HG03439 (cell line): ENCODE data around the gene GSTO1.
"Not testable (repeated sequence)": the region's sequence is repeated elsewhere in the genome, so short reads cannot be mapped to it uniquely, and the experiment has no call there.

Experiments used
- ATAC-seq: cut with Tn5 transposase; IDR thresholded peaks from one replicate; pipeline ENCODE4 v1.9.1; 2021; ENCODE audit warnings: mild to moderate bottlenecking, moderate library complexity; ENCODE audit not compliant: unreplicated experiment

GSTO1 gene

DNA sequence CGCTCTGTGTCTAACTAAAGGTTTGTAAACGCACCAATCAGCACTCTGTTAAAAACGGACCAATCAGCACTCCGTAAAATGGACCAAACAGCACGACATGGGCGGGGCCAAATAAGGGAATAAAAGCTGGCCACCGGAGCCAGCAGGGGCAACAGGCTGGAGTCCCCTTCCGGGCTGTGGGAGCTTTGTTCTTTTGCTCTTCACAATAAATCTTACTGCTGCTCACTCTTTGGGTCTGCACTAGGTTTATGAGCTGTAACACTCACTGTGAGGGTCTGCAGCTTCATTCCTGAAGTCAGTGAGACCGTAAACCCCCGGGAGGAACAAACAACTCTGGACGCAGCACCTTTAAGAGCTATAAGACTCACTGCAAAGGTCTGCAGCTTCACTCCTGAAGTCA is 5.8 kb upstream of the GSTO1 start:
- ATAC-seq = not testable (repeated sequence)

DNA sequence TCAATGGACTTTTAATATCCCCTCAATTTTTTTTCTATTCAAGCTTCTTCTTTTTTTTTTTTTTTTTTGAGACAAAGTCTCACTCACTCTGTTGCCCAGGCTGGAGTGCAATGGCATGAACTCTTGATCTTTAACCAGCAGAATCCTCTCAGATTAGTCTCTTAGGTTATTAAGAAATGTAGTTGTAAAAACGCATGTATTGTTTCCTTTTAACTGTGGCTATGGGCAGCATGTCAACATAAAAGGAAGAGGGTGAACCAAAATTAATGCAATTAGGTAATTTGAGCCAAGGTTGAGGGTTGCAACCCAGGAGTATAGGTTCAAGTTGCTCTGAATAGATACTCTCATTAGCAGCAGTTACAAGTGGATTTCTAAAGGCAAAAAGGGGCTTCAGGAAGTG is 4.3 kb upstream of the GSTO1 start:
- no peak for ATAC-seq

DNA sequence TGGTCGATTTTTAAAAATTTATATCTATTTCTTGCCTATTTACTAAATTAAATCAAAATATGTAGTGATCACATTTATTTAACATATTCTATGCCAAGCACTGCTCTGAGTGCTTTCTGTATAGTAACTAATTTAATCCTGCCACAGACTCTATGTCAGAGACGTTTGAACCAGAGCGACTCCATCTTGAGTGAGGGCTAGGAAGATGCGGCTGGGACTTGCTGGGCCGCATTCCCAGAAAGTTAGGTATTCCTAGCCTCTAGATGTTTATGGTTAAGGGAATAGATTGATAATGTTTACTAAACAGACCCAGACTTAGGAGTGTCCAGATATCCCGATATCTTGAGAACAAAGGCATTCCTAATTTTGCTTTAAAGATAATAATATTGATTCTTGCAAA is 3.2 kb upstream of the GSTO1 start:
- no peak for ATAC-seq

DNA sequence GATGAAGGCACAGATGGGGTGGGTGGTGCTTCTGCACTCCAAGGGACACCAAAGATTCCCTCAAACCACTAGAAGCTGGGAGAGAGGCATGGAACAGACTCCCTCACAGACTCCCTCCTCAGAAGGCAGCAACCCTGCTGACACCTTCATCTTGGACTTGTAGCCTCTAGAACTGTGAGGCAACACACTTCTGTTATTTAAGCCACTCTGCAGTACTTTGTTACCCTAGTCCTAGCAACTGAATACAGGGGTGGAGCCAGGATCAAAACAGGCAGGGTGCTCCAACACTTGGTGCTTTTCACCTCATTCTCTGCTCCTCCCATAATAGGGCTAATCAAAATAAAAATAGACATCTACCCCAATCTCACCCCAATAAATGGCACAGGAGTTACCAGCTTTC is 2.3 kb upstream of the GSTO1 start:
- ATAC-seq = no peak

DNA sequence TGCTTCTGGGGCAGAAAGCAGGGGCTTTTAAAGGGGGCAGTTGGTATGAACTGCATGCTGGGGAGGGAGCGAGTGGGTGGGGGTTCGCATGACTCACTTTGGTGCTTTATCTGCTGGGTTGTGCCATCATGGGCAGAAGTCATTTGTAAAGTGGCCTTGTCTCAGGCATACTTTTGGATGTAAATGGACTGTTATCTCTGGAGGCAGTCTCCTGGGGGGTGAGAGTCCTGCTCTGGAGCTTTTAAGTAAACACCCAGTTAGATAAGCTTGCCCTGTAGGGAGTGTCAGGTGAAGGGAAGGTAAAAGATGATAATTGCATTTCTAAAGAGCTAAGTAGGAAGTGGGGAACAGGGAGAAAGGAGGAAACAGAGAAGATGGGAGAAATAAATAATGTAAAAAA is 1.6 kb upstream of the GSTO1 start:
- ATAC-seq = no peak

DNA sequence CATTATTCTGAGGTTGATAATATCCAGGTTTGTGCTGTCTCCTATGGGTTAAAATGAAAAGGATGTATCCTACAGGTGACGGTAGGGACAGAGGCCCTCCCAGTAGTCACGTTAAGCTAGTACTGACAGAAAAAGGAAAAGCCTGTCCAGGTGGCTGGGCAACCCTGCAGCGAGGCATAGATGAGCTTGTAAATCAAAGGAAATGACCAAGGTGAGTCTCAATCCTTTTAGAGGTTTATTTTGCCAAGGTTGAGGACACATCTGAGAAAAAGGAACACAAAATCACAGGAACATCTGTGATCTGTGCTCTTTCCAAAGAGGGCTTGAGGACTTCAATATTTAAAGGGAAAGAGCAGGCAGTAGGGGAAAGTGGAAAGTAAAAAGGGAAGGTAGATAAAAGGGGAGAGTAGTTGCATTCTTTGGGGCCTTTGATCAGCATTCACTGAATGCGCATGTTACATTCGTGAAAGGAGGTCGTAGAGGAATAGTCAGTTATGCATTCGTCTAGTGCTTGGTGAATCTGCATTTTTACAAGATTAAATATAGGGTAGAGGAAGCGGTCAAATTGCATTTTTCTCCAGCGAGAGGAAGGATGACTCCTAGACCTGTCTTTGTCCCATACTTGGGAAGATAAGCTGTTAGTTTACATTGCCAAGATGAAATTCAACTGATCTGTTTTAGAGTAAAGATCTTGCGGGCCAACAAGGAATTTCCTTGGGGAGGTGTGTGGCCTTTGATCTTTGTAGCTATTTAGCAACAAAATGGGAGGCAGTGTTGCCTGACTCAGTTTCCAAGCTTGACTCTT is 884 bp upstream of the GSTO1 start:
- ATAC-seq = no peak

DNA sequence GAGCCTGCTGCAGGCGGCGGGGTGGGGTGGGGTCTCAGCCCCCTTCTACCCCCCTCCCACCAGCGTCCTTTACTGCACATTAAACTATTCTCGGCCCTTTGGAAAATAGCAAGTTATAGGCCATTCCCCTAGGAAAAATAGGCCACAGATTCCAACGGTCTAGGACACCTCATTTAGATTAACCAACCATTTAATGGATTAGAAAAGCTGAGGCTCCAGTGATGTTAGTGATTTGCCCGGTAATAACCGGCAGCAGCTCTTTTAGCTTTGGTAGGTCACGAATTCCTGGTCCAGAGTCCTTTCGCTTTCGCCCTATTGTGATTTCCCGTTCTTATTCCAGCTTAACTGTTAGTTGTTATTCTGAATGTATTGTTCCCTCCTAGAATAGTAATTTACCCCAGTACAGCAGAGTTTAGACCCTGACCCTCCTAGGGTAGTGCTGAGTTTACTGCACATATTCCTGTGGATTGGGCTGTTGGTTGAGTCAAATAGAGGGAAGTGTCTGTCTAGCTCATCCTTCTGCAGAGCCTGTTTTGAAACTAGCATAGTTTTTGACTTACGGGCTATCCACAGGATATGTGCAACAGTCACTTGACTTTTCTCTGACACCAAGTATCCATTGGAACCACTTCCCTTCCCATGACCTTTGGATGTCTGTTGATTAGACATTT is 754 bp downstream of the GSTO1 start:
- no peak for ATAC-seq

DNA sequence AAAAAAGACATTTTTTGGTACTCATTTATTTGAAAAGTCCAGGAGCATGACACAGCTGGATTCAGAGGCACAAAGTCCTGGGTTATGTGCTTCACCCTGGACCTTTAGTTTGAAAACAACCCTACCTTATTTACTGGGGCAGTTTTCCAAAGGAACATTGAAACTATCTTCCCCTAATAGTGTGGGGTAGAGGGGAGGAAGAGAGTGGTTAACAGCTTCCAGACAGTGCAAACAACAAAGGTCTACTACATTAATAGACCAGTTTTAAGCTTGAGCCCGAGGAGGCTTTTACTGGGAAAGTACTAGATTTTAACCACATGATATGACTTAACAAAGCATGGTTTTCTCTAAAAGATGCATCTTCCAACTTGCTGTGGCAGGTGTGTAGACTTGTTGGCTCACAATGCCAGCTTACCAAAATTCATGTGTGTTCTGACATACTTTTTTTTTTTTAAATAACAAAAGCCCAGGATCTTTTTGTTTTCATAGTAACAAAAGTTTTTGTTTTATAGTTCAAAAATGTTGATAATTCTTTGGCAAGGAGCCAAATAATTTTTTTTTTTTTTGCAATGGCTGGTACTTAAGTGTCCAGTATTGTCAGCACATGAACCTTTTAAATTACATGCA is 1.8 kb downstream of the GSTO1 start:
- ATAC-seq = no peak

DNA sequence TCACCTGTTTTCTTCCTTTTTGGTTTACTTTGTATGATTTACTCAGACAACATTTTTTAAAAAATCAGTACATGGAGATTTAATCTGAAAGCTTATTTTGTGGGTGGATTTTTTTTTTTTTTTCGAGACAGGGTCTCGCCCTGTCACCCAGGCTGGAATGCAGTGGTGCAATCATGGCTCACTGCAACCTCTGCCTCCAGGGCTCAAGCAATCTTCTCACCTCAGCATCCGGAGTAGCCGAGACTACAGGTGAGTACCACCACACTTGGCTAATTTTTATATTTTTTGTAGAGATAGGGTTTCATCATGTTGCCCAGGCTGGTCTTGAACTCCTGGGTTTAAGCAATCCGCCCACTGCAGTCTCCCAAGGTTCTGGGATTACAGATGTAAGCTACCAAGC is 2.5 kb downstream of the GSTO1 start:
- no peak for ATAC-seq

DNA sequence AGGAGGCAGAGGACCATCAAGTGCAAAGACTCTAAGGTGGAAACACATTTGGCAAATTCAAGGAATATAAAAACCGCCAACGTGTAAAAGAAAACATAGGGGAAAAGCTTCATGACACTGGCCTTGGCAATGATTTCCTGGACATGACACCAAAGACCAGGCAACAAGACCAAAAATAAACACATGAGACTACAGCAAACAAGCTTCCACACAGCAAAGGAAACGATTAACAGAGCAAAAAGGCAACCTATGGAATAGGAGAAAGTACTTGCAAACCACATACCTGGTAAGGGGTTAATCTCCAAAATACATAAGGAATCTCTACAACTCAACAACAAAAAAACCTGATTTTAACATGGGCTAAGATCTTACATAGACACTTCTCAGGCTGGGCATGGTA is 3.5 kb downstream of the GSTO1 start:
- no peak for ATAC-seq

DNA sequence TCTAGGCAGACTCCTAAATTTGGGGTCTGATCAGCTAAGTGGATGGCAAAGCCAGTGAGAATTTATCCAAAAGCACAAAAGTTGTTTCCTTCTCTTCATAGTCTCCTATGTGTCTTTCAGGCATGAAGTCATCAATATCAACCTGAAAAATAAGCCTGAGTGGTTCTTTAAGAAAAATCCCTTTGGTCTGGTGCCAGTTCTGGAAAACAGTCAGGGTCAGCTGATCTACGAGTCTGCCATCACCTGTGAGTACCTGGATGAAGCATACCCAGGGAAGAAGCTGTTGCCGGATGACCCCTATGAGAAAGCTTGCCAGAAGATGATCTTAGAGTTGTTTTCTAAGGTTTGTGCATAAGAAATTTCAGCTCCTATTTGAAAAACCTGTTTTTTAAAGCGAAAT is 4.8 kb downstream of the GSTO1 start:
- ATAC-seq = no peak

DNA sequence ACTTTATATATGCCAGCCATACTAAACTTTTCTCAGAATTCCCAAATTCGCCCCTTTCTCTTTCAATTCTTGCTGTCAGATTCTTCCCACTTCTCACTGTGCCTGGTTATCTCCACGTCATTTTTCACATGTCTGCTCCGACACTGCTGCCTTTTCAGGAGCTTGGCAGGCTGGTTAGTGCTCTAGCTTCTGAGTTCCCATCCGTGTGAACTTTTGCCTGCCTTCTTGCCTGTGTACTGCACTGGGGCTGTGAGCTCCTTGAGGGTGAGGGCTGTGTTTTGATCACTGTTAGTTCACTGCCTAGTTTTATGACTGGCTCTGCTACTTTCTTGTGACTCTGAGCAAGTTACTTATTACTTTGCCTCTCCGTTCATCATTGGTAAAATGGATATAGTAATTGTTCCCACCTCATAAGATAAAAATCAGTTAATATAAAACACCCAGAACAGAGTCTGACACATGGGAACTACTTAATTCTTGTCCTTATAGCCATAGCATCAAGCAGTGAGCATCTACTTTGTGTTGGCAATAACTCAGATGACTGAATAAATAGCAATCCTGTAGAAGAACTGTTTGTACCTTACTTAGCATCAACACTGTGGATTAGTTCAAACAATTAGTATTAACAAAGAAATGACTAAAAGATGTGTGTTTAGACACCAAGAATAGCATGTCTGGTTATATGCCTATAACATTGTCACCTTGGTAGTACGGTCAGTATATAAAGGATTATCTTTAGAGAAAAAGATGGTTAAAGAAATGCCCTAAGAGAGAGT is 5.5 kb downstream of the GSTO1 start:
- no peak for ATAC-seq

DNA sequence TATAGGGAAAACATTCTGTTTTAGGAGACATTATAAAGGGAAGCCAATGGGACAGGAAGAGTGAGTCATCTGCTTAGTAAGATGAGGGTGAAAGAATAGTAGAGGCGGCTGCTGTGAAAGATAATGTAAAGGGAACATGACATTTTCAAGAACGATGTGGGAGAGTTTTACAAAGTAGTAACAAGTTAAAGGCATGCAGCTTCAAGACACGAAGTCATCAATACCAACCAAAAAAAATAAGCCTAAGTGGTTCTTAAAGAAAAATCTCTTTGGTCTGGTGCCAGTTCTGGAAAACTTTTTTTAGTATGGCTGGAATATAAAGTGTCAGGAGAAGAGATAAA is 6.1 kb downstream of the GSTO1 start:
- no peak for ATAC-seq

DNA sequence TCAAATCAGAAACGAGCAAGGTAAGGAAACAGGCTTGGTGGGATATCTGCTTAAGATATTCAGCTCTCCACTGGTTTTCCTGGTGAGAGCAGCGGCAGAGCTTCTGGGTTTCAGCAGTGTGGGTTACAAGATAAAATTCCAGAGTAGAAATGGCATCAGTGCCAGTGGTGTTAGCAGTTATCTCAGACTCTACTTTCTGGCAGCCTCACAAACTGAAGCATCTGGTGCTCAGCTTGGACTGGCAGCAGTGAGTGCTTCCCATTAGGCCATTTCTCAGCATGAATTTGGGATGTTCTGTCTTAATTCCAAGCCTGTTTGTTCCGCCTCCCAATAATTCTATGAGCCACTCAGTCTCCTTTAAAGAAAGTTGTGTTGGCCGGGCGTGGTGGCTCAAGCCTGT is 7.4 kb downstream of the GSTO1 start:
- ATAC-seq = no peak

DNA sequence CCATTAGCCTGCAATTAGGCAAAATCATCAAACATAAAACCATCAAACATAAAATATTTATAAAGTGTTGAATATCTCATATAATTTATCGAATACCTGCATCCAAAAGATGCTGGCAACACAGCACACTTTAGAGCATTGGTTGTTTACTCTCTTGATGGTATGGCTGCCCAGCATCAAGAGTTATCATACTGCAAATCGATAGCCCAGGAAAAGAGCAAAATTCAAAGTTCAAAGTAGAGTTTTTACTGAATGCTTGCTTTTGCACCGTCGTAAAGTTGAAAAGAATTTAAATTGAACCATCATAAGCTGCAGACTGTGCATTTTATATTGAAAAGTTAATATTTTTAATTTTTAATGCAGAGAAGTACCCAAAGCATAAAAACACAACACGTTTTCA is 10.1 kb downstream of the GSTO1 start:
- no peak for ATAC-seq

DNA sequence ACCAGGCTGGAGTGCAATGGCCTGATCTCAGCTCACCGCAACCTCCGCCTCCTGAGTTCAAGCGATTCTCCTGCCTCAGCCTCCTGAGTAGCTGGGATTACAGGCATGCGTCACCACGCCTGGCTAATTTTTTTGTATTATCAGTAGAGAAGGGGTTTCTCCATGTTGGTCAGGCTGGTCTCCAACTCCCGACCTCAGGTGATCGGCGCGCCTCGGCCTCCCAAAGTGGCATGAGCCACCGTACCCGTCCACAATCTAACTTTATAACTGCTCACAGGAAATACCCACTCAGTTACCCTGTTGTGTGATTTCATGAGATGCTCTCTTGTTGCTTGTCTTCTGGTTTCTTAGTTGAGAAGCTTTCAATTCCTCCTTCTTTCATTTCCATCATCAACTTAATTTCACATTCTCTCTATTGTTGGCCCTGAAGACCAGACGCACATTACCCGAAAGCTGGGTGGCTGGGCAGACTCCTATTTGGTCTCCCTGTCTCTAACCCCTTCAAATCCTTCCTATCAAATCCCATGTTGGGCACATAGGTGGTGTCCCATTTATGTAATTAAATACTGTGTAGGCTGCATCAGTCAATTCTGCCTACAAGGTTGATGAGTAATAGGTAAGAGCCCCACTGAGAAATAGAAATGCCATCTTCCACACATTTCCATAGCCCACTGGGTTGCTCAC is 13.2 kb downstream of the GSTO1 start:
- ATAC-seq = no peak

DNA sequence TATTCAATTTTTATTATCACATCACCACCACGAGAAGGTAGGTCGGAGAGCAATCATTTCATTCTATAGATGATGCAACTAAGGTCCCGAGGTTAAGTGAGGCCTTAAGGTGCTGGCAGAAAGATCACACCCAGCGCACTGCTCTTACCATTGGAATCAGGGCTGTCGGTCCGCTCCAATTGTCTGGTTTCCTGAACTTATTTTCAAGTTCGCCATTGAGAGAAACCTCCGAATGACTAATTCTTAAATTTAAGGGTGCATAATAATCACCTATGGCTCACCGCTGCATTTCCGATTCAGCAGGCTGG is 13.7 kb downstream of the GSTO1 start:
- no peak for ATAC-seq

DNA sequence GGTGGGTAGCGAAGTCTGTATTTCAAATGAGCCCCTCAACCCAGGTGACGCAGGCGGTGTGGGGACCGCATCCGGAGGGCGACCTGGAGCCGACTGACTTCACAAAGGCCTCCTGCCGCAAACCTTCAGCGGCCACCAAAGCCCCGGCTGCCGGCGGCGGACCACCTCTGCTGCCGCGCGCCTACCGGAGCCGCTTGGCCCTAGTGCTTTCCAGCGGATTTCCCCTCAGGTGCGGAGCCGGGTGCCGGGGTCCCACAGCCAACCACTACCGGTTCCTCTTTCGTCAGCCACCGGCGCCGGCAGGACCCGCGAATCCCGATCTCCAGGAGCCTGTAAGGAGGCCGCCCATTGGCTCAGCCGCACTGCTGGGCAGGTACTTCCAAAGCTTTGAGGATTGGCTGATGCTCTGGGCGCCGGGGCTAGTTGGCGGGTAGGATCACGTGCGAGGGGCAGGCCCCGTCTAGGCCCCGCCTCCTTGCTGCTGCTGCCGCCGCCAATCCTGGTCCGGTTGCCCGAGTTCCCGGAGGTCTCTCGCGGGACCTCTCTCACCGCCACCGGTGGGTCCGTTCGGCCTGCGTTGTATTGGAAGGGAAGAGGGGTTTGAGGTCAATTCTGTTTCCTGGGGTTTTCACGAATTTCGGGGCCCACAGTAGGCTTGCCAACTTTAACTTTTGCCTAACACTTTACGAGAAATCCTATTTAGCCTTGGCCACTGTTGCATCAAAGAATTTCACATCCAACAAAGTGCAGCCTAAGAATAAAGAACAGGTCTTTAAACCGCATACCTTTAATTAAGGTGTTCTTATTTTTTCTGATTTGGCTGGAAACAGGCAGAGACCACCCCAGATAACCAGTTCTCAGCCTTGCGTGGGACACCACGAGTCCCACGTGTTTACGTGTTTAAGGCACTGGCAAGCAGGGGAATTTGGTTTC is 14.3 kb downstream of the GSTO1 start, which contains the start of gene GSTO2:
Gene GSTO2 (plus strand): TSS at position 472 of the 933 bp plus-strand sequence. CDS start 5,732 bp downstream, outside the sequence.
- ATAC-seq = peak; percentile 98

DNA sequence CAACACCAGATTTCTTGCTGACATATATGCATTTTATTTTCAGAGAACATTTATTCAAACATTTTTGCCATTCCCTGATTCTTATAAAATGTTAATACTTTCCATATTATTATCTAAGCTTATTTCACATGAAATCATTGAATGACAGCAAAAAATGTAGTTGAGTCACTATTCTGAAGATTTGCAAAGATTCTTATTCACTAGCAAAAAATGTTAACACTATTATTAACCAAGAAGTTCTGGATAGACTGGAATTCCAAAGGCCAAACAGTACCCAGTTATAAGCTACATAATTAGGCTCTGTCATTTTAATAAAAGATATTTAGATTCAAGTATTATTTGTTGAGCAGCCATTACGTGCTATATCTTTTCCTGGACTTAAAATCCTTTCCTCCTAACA is 18.6 kb downstream of the GSTO1 start:
- ATAC-seq = no peak
